Ishikawa (cell line): ENCODE results near the gene SPR.

Experiments used
- EP300 ChIP-seq: IDR thresholded peaks from 2 replicates; pipeline ENCODE4 v1.6.1; 2012; ENCODE audit warnings: borderline replicate concordance
- FOXM1 ChIP-seq: IDR thresholded peaks from 2 replicates; pipeline ENCODE4 v1.6.1; 2012; ENCODE audit warnings: low read depth, borderline replicate concordance
- NFIC ChIP-seq: IDR thresholded peaks from 2 replicates; pipeline ENCODE4 v1.6.1; 2012
- RAD21 ChIP-seq: IDR thresholded peaks from 2 replicates; pipeline ENCODE4 v1.6.1; 2012; ENCODE audit warnings: low read depth
- YY1 ChIP-seq: IDR thresholded peaks from 2 replicates; pipeline ENCODE4 v1.6.1; 2012; ENCODE audit warnings: low read depth
- ZBTB7A ChIP-seq: IDR thresholded peaks from 2 replicates; pipeline ENCODE4 v1.6.1; 2012; ENCODE audit warnings: low read depth

DNA sequence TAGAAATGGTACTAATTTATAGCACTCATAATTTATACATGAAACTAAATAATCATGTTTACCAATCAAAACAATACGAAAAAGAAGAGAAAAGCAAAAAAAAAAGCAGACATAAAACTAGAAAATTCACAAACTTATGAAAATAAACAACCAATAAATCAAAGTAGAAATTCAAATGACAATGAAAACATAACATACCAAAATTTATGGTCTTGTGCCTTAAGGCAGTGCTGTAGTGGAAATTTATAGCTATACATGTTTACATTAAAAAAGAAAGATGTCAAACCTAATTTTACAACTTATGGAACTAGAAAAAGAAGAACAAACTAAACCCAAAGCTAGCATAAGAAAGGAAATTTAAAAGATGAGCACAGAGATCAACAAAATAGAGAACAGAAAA is 16.1 kb upstream of the SPR start:
- TF ChIP-seq ZBTB7A (no peak), YY1 (no peak), FOXM1 (no peak), RAD21 (no peak), NFIC (no peak), EP300 (no peak)
